PC-3 (cell line): ENCODE data around the gene COL10A1. TPM values are rescaled to one million over a fixed set of nuclear protein-coding genes. Genes with fewer than 3 reads are reported as not detected.
"Not testable (repeated sequence)": the region's sequence is repeated elsewhere in the genome, so short reads cannot be mapped to it uniquely, and the experiment has no call there.

Experiments
- ATAC-seq: fragments of 200-7000 bp; cut with Tn5 transposase; 2 replicates; pipeline ENCODE4 v1.9.1; 2020; ENCODE audit warnings: mild to moderate bottlenecking, moderate library complexity
- BruUV-seq: library from RNA; stranded (reverse); fragments of 400-500 nt; replicated peaks from 2 replicates; lab custom pipeline; 2021; lab: Mats Ljungman, UMichigan
- CTCF ChIA-PET: fragments of 300-600 bp; sonication (Branson Sonifier 250); formaldehyde crosslinking; loops from one replicate; lab custom pipeline; 2022; ENCODE audit warnings: antibody characterized with exemption; lab: Charles Lee
- POLR2A ChIA-PET: fragments of 300-600 bp; sonication (Branson Sonifier 250); formaldehyde crosslinking; loops from one replicate; lab custom pipeline; 2022; ENCODE audit warnings: antibody characterized with exemption; ENCODE audit not compliant: unreplicated experiment; lab: Charles Lee
- DNase-seq: peaks from one replicate; pipeline ENCODE4 v3.0.0-alpha.2; 2015
- H2AFZ ChIP-seq: fragments of 300-600 bp; sonication (generic); 2 replicates; pipeline ENCODE4 v1.6.0; 2016; ENCODE audit warnings: antibody characterized with exemption, low read length
- H3F3A ChIP-seq: fragments of 300-600 bp; sonication (generic); one replicate; pipeline ENCODE4 v1.6.0; 2017; ENCODE audit warnings: antibody characterized with exemption, low read length, control low read depth, mild to moderate bottlenecking; ENCODE audit not compliant: unreplicated experiment
- H3K27ac ChIP-seq: fragments of 300-600 bp; sonication (generic); 2 replicates; pipeline ENCODE4 v1.5.1; 2016; ENCODE audit warnings: mild to moderate bottlenecking, low read length
- H3K27me3 ChIP-seq: fragments of 300-600 bp; sonication (generic); 2 replicates; pipeline ENCODE4 v1.6.1; 2016; ENCODE audit warnings: low read length, mixed read lengths
- H3K36me3 ChIP-seq: fragments of 300-600 bp; sonication (generic); 2 replicates; pipeline ENCODE4 v1.6.1; 2016; ENCODE audit warnings: low read depth, mixed run types, low read length, mixed read lengths
- H3K4me1 ChIP-seq: fragments of 300-600 bp; sonication (generic); 2 replicates; pipeline ENCODE4 v1.5.1; 2016; ENCODE audit warnings: low read length; ENCODE audit not compliant: insufficient read depth
- H3K4me2 ChIP-seq: fragments of 300-600 bp; sonication (generic); 2 replicates; pipeline ENCODE4 v1.6.0; 2016; ENCODE audit warnings: low read length
- H3K4me3 ChIP-seq: fragments of 300-600 bp; sonication (generic); 2 replicates; pipeline ENCODE4 v1.5.1; 2016; ENCODE audit warnings: mild to moderate bottlenecking, low read length, mixed read lengths
- H3K79me2 ChIP-seq: fragments of 300-600 bp; sonication (generic); 2 replicates; pipeline ENCODE4 v1.6.1; 2017; ENCODE audit warnings: low read length, mixed read lengths
- H3K9ac ChIP-seq: fragments of 300-600 bp; sonication (generic); 2 replicates; pipeline ENCODE4 v1.6.0; 2016; ENCODE audit warnings: mild to moderate bottlenecking, low read length
- H3K9me2 ChIP-seq: fragments of 300-600 bp; sonication (generic); replicated peaks from 2 replicates; pipeline ENCODE4 v1.6.1; 2016; ENCODE audit warnings: mixed run types, low read length, mixed read lengths
- H3K9me3 ChIP-seq: fragments of 300-600 bp; sonication (generic); 2 replicates; pipeline ENCODE4 v1.6.1; 2016; ENCODE audit warnings: low read length, mixed read lengths
- H4K20me1 ChIP-seq: fragments of 300-600 bp; sonication (generic); 2 replicates; pipeline ENCODE4 v1.6.1; 2016; ENCODE audit warnings: low read length, mixed read lengths
- CTCF ChIP-seq: fragments of 300-600 bp; sonication (generic); conservative IDR thresholded peaks from 2 replicates; pipeline ENCODE4 v1.5.1; 2017; ENCODE audit warnings: antibody characterized with exemption, low read depth, mild to moderate bottlenecking, low read length
- EZH2 ChIP-seq: fragments of 300-600 bp; sonication (generic); IDR thresholded peaks from one replicate; pipeline ENCODE4 v1.6.1; 2017; ENCODE audit warnings: antibody characterized with exemption, mild to moderate bottlenecking, low read length; ENCODE audit not compliant: unreplicated experiment
- EZH2phosphoT487 ChIP-seq: fragments of 300-600 bp; sonication (generic); IDR thresholded peaks from 2 replicates; pipeline ENCODE4 v1.6.1; 2018; ENCODE audit warnings: mild to moderate bottlenecking, antibody characterized with exemption, low read length, borderline replicate concordance
- intact Hi-C: fragments of 100-400 bp; cut with micrococcal nuclease; formaldehyde crosslinking; loops from 2 replicates; pipeline ENCODE4 v1.9.0; 2023
- total RNA-seq: library from RNA; depleted of rRNA; stranded (reverse); fragments of >200 nt; gene quantifications from 2 replicates; pipeline ENCODE4 v1.2.3, GENCODE V29; 2014

Gene COL10A1
- total RNA-seq, 1 experiment from 2014 or later, result not detected

GRCh38 chr6:116096979-116097816 is 28.7 kb downstream of the COL10A1 start:
- no peaks in the 10 kb centered on the region for H3K9me3 ChIP-seq
- H4K20me1 ChIP-seq, result no peaks in the 10 kb centered on the region
- H3K9ac ChIP-seq, result no peak overlapping the region
- peak; percentile 45 for TF ChIP-seq CTCF
- no peak for TF ChIP-seq EZH2phosphoT487
- no peak overlapping the region for H3K4me2 ChIP-seq
- CTCF ChIA-PET, result interaction anchor here (1.0 to 1.7 kb wide), 3 partner anchors 36 to 88 kb away, joined by 4 to 20 read pairs (median 10); partner anchors contain the start of gene FRK
- H3K4me1 ChIP-seq, result peaks cover 14% of the 10 kb centered on the region
- intact Hi-C loops, result loop anchor here (1.0 kb wide), 1 partner anchor 86 kb away; no protein-coding TSS in a partner anchor
- no peaks in the 10 kb centered on the region for H3K36me3 ChIP-seq
- H3K4me3 ChIP-seq, result no peak overlapping the region
- H3K9me2 ChIP-seq, result no peaks in the 10 kb centered on the region
- H2AFZ ChIP-seq, result no peak overlapping the region
- POLR2A ChIA-PET, result interaction anchor here (0.7 kb wide), 1 partner anchor 85 kb away, joined by 3 read pairs; no protein-coding TSS in a partner anchor
- H3K27me3 ChIP-seq, result no peaks in the 10 kb centered on the region
- no peak overlapping the region for H3K27ac ChIP-seq
- H3K79me2 ChIP-seq, result peaks cover 10% of the 10 kb centered on the region
- ATAC-seq, result no peak
- no peaks in the 10 kb centered on the region for H3F3A ChIP-seq
- BruUV-seq, result no TSS peak
- peak; percentile 23 for DNase-seq

GRCh38 chr6:116096048-116096759 is 29.7 kb downstream of the COL10A1 start:
- H2AFZ ChIP-seq, POLR2A ChIA-PET, DNase-seq, H3F3A ChIP-seq, H3K4me3 ChIP-seq, intact Hi-C loops, H3K9me2 ChIP-seq, H3K4me1 ChIP-seq, H3K9me3 ChIP-seq, H3K9ac ChIP-seq, ATAC-seq, H3K79me2 ChIP-seq, H4K20me1 ChIP-seq, BruUV-seq, H3K27ac ChIP-seq, H3K36me3 ChIP-seq, H3K27me3 ChIP-seq, H3K4me2 ChIP-seq: not testable (repeated sequence)
- CTCF ChIA-PET, result interaction anchor here (1.0 to 1.7 kb wide), 3 partner anchors 35 to 87 kb away, joined by 4 to 20 read pairs (median 10); partner anchors contain the start of gene FRK

GRCh38 chr6:116094041-116094440 is 31.9 kb downstream of the COL10A1 start:
- no peak for TF ChIP-seq EZH2
- no peak for TF ChIP-seq CTCF
- TF ChIP-seq EZH2phosphoT487, result no peak
- no peak for ATAC-seq
- Histone ChIP-seq H3K4me3 (no peak overlapping the region), H3K9me3 (no peaks in the 10 kb centered on the region), H3K4me1 (no peaks in the 10 kb centered on the region), H3K4me2 (no peak overlapping the region), H3K9me2 (no peaks in the 10 kb centered on the region), H3K79me2 (no peaks in the 10 kb centered on the region), H3K9ac (no peak overlapping the region), H2AFZ (no peak overlapping the region), H4K20me1 (no peaks in the 10 kb centered on the region), H3K36me3 (no peaks in the 10 kb centered on the region), H3F3A (no peaks in the 10 kb centered on the region), H3K27ac (no peak overlapping the region), H3K27me3 (no peaks in the 10 kb centered on the region)
- BruUV-seq, result no TSS peak
- intact Hi-C loops, result no loop called here
- DNase-seq, result no peak
- ChIA-PET CTCF (no interaction called here), POLR2A (no interaction called here)
